ENCODE results near the gene NIPSNAP2. TPM values are rescaled to one million over a fixed set of nuclear protein-coding genes. Genes with fewer than 3 reads are reported as not detected.

The NIPSNAP2 gene
- total and polyA plus RNA-seq, 2 of the 13 experiments (the other 11 are each of a cell fraction or from before 2014, with no cell fraction given): 40.3 to 61.5 TPM

DNA sequence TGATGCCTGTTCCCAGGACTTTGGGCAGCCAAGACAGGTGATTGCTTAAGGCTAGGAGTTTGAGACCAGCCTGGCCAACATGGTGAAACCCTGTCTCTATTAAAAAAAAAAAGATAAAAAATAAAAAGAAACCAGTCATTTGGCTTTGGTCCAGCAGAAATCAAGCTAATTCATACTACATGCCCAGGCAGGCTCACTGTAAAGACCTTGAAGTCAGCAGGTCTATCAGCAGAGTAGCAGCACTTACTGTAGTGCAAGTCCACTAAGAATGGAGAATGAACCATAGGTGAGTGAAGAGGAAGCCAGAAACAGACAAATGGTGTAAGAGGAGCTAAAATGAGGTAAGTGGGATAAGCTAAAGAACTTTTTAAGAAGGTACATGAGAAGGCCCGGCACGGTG, 62.2 kb downstream of the NIPSNAP2 start:
- Histone ChIP-seq H3K36me3 (replicated peaks in 1 of 2; ENCODE audit: control insufficient read depth in 1 of 2, insufficient read depth in 2 of 2, low read length in 2 of 2) (peaks cover 12 to 60% of the 10 kb centered on the region in 2 experiments), H4K20me1 (ENCODE audit: insufficient read depth, low read length) (no peaks in the 10 kb centered on the region), H3K4me3 (replicated peaks in 1 of 3; ENCODE audit: insufficient read depth in 1 of 3, low read depth in 2 of 3, low read length in 3 of 3) (no peak overlapping the region), H3K27me3 (ENCODE audit: control insufficient read depth in 1 of 2, insufficient read depth in 2 of 2, low read length in 2 of 2) (no peaks in the 10 kb centered on the region), H3K9ac (ENCODE audit: insufficient read depth, low read depth, low read length) (no peak overlapping the region), H2AFZ (ENCODE audit: low read length) (no peak overlapping the region), H3K79me2 (ENCODE audit: insufficient read depth, low read length) (peaks cover 51% of the 10 kb centered on the region), H3K27ac (ENCODE audit: extremely low read length, insufficient read depth, low read length) (peak overlapping the region; percentile 27), H3K4me1 (ENCODE audit: insufficient read depth, low read length) (peaks cover 60% of the 10 kb centered on the region), H3K4me2 (ENCODE audit: low read depth, low read length) (no peak overlapping the region; the same call in 1 of the 2 replicates), H3K9me3 (ENCODE audit: low read length) (no peaks in the 10 kb centered on the region)
- BruUV-seq (replicated peaks): no TSS peak
- TF ChIP-seq, protein P1, sequence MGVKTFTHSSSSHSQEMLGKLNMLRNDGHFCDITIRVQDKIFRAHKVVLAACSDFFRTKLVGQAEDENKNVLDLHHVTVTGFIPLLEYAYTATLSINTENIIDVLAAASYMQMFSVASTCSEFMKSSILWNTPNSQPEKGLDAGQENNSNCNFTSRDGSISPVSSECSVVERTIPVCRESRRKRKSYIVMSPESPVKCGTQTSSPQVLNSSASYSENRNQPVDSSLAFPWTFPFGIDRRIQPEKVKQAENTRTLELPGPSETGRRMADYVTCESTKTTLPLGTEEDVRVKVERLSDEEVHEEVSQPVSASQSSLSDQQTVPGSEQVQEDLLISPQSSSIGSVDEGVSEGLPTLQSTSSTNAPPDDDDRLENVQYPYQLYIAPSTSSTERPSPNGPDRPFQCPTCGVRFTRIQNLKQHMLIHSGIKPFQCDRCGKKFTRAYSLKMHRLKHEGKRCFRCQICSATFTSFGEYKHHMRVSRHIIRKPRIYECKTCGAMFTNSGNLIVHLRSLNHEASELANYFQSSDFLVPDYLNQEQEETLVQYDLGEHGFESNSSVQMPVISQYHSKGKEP (CRISPR knock-in tag; IDR thresholded peaks at IDR 0.05): no peak
- TF ChIP-seq ZNF567 (CRISPR knock-in tag; IDR thresholded peaks at IDR 0.05; ENCODE audit: borderline replicate concordance): no peak
- TF ChIP-seq, protein P2, sequence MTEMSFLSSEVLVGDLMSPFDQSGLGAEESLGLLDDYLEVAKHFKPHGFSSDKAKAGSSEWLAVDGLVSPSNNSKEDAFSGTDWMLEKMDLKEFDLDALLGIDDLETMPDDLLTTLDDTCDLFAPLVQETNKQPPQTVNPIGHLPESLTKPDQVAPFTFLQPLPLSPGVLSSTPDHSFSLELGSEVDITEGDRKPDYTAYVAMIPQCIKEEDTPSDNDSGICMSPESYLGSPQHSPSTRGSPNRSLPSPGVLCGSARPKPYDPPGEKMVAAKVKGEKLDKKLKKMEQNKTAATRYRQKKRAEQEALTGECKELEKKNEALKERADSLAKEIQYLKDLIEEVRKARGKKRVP (CRISPR knock-in tag; IDR thresholded peaks at IDR 0.05): no peak
- no peak for TF ChIP-seq ZNF720 (CRISPR knock-in tag; IDR thresholded peaks at IDR 0.05)
- TF ChIP-seq HDAC1 (CRISPR knock-in tag; IDR thresholded peaks at IDR 0.05): no peak
- TF ChIP-seq SUZ12 (IDR thresholded peaks at IDR 0.05; ENCODE audit: low read depth, low read length): no peak
- no peak for TF ChIP-seq JUND (CRISPR knock-in tag; IDR thresholded peaks at IDR 0.05)
- TF ChIP-seq RCOR2 (CRISPR knock-in tag; IDR thresholded peaks at IDR 0.05): no peak
- ATAC-seq: no peak
- no peak for FAIRE-seq
- ChIA-PET CTCF (ENCODE audit: low intra/inter-chr PET ratio, low total read pairs) (no interaction called here), POLR2A (interaction anchor here (2.2 kb wide), 1 partner anchor 25 kb away, joined by 6 read pairs; the partner anchor contains the start of genes CCT6A and PSPH)
- no peak for DNase-seq (ENCODE audit: low spot score)
- 88% methylated on average over 2 of the region's 2 CpGs for WGBS (ENCODE audit: low lambda C conversion rate)
- intact Hi-C loops (cut with micrococcal nuclease; ENCODE audit: unreplicated experiment) (no loop called here), in situ Hi-C loops (cut with HindIII; ENCODE audit: extremely low pct_ligation_motif_present, low pct_unique_long_range_greater_than_20kb) (no loop called here)
